Gastrocnemius medialis (tissue), 4 donors: ENCODE results near the gene CLCN3. TPM values are rescaled to one million over a fixed set of nuclear protein-coding genes. Genes with fewer than 3 reads are reported as not detected.

Experiments
- ATAC-seq, 2 donors: fragments of 150-250 bp; one replicate each; pipeline ENCODE4 v1.9.1; 2016
- DNase-seq, 2 donors: peaks; one replicate each; pipeline ENCODE4 v3.0.0-alpha.2; 2019
- H3K27ac ChIP-seq, 4 donors: fragments of 200-600 bp; sonication (generic); 1 replicate in 1 of 4; 2 replicates in 3 of 4; pipeline ENCODE4 v1.5.1; 2016 to 2018; ENCODE audit warnings: mild to moderate bottlenecking in 2 of 4, moderate library complexity in 1 of 4
- H3K27me3 ChIP-seq, 3 donors: fragments of 200-600 bp; sonication (generic) in 2 of 3; 1 replicate in 1 of 3; 2 replicates in 2 of 3; pipeline versions ENCODE4 v1.5.1 to v1.6.0; 2016 to 2019; ENCODE audit warnings: mild to moderate bottlenecking in 1 of 3, moderate library complexity in 1 of 3
- H3K36me3 ChIP-seq, 2 donors: fragments of 200-600 bp; sonication (generic) in 1 of 2; one replicate each; pipeline ENCODE4 v1.5.1; 2017 to 2018
- H3K4me1 ChIP-seq, 2 donors: fragments of 200-600 bp; sonication (generic) in 1 of 2; one replicate each; pipeline ENCODE4 v1.5.1; 2016 to 2017; ENCODE audit warnings: mild to moderate bottlenecking in 2 of 2
- H3K4me3 ChIP-seq, 4 donors: fragments of 200-600 bp; sonication (generic) in 3 of 4; 1 replicate in 1 of 4; 2 replicates in 3 of 4; pipeline ENCODE4 v1.5.1; 2016 to 2019; ENCODE audit warnings: mild to moderate bottlenecking in 2 of 4
- H3K9me3 ChIP-seq, 3 donors: fragments of 200-600 bp; sonication (generic) in 2 of 3; 1 replicate in 1 of 3; 2 replicates in 2 of 3; pipeline ENCODE4 v1.5.1; 2016 to 2019
- CTCF ChIP-seq, 5 experiments: fragments of 450-650 bp in 3 of 5; fragments of 200-600 bp in 2 of 5; sonication (generic) in 2 of 5; IDR thresholded peaks in 4 of 5; conservative IDR thresholded peaks in 1 of 5; 1 replicate in 4 of 5; 2 replicates in 1 of 5; pipeline ENCODE4 v1.5.1; 2016 to 2019; ENCODE audit warnings: antibody characterized with exemption in 5 of 5, mild to moderate bottlenecking in 3 of 5, moderate library complexity in 3 of 5
- POLR2A ChIP-seq, 2 donors: fragments of 450-650 bp; IDR thresholded peaks; one replicate each; pipeline ENCODE4 v1.6.1; 2017; ENCODE audit warnings: antibody characterized with exemption in 2 of 2, mild to moderate bottlenecking in 2 of 2, moderate library complexity in 2 of 2
- in situ Hi-C, 4 donors: fragments of 200-750 bp; cut with MboI; loops; one replicate each; pipeline versions ENCODE4 v1.15.0 to v1.8.0; 2017; ENCODE audit warnings: low sequenced_read_pairs in 4 of 4
- intact Hi-C: fragments of 100-400 bp; cut with DNase I; formaldehyde crosslinking; loops from one replicate; pipeline ENCODE4 v1.15.1; 2023; ENCODE audit warnings: low total_unique reads
- total RNA-seq, 4 donors: library from RNA; depleted of rRNA; stranded (reverse); fragments of >200 nt; gene quantifications; one replicate each; pipeline versions ENCODE4 v1.1.0 to v1.2.3, GENCODE V29; 2016

Gene CLCN3
- total RNA-seq, 4 donors from 2014 or later: 18.7 to 24.8 (median 20.5) TPM

- H3K4me3 ChIP-seq: peak overlapping the region; percentile 78 to 100 (median 88)
Measured at GRCh38 chr4:169758401-169758962, 138.1 kb downstream of the CLCN3 start.

DNA sequence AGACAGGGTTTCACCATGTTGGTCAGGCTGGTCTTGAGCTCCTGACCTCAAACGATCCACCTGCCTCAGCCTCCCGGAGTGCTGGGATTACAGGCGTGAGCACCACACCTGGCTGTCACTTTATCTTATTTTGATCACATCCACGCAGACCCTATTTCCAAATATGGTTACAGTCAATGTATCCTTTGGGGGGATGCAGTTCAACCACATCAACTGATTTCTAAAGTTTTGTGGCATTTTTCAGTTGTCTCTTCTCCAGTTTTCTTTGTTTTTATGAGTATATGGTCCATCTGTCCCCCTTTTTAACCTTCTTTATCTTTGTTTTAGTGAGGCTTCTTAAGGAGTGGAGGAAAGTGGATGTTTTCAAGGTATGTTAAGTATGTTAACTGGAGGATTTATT lies 141.5 kb downstream of the CLCN3 start:
- Histone ChIP-seq H3K27me3 (no peaks in the 10 kb centered on the region), H3K27ac (no peak overlapping the region), H3K9me3 (no peaks in the 10 kb centered on the region), H3K4me3 (no peak overlapping the region), H3K36me3 (no peaks in the 10 kb centered on the region), H3K4me1 (peaks cover 7 to 8% of the 10 kb centered on the region in 2 donors)
- TF ChIP-seq POLR2A (IDR thresholded peaks at IDR 0.05) (no peak), CTCF (IDR thresholded peaks at IDR 0.05 in 4 of 5, conservative IDR thresholded peaks at IDR 0.05 in 1 of 5) (no peak)
- intact Hi-C loops (no loop called here), in situ Hi-C loops (no loop called here)
- ATAC-seq (no peak), DNase-seq (no peak)

More at GRCh38 chr4:169758401-169758962, 138.1 kb downstream of the CLCN3 start:
- Histone ChIP-seq H3K9me3 (no peaks in the 10 kb centered on the region), H3K27me3 (no peaks in the 10 kb centered on the region), H3K4me1 (peaks cover 16 to 17% of the 10 kb centered on the region in 2 donors), H3K36me3 (peaks cover 0 to under 1% of the 10 kb centered on the region in 2 donors), H3K27ac (peak overlapping the region; percentile 63 to 81 (median 73))
- ATAC-seq (peak in 1 of 2 donors; percentile 10), DNase-seq (no peak)
- in situ Hi-C loops (loop anchor here in 1 of 4 donors (10.0 kb wide), 1 partner anchor 134 kb away; the partner anchor contains the start of gene CLCN3), intact Hi-C loops (loop anchor here (2.0 kb wide), 2 partner anchors 146 to 268 kb away; partner anchors contain the start of genes MFAP3L and NEK1)
- TF ChIP-seq CTCF (IDR thresholded peaks at IDR 0.05 in 4 of 5, conservative IDR thresholded peaks at IDR 0.05 in 1 of 5) (no peak), POLR2A (IDR thresholded peaks at IDR 0.05) (no peak)

GRCh38 chr4:169765835-169766234 lies 145.5 kb downstream of the CLCN3 start:
- in situ Hi-C loops: no loop called here
- no peaks in the 10 kb centered on the region for H3K4me1 ChIP-seq
- no peaks in the 10 kb centered on the region for H3K9me3 ChIP-seq
- no peak overlapping the region for H3K27ac ChIP-seq
- intact Hi-C loops: no loop called here
- no peak for DNase-seq
- no peak overlapping the region for H3K4me3 ChIP-seq
- no peak for ATAC-seq
- no peaks in the 10 kb centered on the region for H3K36me3 ChIP-seq
- no peaks in the 10 kb centered on the region for H3K27me3 ChIP-seq
- TF ChIP-seq CTCF (IDR thresholded peaks at IDR 0.05 in 4 of 5, conservative IDR thresholded peaks at IDR 0.05 in 1 of 5) (no peak), POLR2A (IDR thresholded peaks at IDR 0.05) (no peak)

DNA sequence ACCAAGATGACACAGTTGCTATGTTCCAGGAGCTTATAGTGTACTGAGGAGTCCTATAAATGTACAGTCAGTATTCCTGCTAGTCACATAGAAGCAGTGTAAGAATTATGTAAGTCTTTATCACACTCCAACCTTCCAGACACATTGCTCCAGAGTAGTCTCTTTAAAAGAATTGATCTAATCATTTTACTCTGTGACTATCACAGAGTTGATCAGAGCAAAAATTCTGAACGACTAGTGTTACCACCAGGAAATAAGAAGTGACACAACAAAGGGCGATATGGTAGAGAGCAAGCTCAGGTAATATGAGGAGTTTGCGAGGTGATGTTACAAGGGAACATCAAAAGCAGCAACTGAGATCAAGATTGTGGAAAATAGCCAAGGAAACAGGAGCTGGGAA lies 146.4 kb downstream of the CLCN3 start:
- Histone ChIP-seq H3K27ac (no peak overlapping the region), H3K9me3 (no peaks in the 10 kb centered on the region), H3K4me3 (no peak overlapping the region), H3K36me3 (no peaks in the 10 kb centered on the region), H3K4me1 (no peaks in the 10 kb centered on the region), H3K27me3 (no peaks in the 10 kb centered on the region)
- no peak for TF ChIP-seq CTCF (IDR thresholded peaks at IDR 0.05 in 4 of 5, conservative IDR thresholded peaks at IDR 0.05 in 1 of 5)
- no peak for TF ChIP-seq POLR2A (IDR thresholded peaks at IDR 0.05)
- ATAC-seq: no peak
- no peak for DNase-seq
- intact Hi-C loops (no loop called here), in situ Hi-C loops (no loop called here)

- TF ChIP-seq CTCF (IDR thresholded peaks at IDR 0.05 in 4 of 5, conservative IDR thresholded peaks at IDR 0.05 in 1 of 5) (no peak), POLR2A (IDR thresholded peaks at IDR 0.05) (no peak)
- DNase-seq (no peak), ATAC-seq (no peak)
- no peaks in the 10 kb centered on the region for H3K27me3 ChIP-seq
- intact Hi-C loops (no loop called here), in situ Hi-C loops (no loop called here)
- H3K36me3 ChIP-seq: no peaks in the 10 kb centered on the region
- H3K4me1 ChIP-seq: no peaks in the 10 kb centered on the region
- H3K4me3 ChIP-seq: no peak overlapping the region
- H3K27ac ChIP-seq: no peak overlapping the region
- no peaks in the 10 kb centered on the region for H3K9me3 ChIP-seq
Measured at GRCh38 chr4:169768385-169768784, 148.0 kb downstream of the CLCN3 start.
